NCI-H1436 treated with DMSO at 0.1 percent for 48 hours (cell line): ENCODE measurements around the gene IRF4.

Source experiments
- DNase-seq: peaks from one replicate; lab custom pipeline; 2025; lab: John Stamatoyannopoulos, UW

The IRF4 gene

DNA sequence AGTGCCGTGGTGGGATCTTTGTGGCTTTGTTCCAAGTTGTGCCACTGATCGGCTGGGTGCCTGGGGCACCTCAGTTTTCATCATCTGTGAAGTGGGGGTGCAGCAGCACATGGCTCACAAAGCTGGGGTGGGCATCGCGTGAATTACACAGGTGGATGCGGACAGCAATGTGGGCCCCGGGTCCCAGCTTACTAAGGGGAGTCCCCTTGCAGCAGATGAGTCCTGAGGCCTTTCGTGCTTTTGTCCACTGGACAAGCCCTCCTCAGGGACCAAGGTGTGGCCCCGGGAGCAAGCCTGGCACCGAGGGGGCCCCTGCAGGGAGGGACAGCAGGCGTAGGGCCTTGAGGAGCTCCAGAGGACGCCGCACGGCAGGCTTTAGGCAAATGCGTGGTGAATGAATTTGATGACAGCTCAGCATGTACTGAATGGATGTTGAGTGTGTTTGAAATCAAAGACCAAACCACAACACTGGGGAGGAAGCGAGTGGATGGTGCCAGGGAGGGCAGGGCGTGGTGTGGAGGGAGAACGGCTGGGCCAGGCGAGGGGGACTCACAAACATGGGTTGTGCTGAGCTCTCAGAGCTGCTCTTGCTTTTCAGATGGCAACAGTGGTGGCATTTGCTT is 53.2 kb downstream of the IRF4 start:
- no peak for DNase-seq

DNA sequence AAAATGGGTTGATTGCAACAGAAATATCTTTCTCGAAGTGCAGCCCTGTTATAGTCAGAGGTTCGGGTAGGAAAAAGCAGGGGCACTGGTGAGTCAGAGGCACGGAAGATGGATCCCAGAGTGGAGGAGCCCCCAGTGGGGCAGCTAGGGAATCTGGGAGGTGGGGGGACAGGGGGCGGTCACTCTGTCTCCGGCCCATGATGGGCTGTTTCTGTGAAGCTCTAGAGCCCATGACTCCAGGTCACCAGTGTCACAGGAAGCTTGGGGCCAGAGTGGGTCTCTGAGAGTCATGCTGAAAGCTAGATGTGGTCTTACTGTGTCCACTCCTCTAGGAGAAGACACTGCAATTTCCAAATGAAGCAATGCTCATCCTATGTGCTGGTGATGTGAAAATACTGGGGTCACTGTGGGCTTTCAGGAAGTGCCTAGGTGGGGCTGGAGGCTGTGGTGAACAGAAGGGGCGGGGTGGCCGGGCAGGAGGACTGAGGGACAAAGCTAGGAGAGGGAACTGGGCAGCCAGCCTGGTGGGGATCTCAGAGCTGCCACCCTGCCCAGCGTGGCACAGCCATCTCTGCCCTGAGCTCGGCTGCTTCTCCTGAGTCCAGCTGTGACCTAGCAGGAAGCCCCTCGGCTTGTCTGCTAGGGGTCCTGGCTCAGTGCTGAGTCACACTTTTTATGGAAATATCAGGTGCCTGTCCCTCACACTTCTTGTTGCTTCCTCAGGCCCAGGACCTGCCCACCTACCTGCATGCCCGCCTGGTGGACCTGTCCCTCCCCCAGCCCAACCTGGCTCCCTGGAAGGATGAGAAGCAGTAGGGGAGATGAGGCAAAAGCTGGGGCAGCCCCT is 54.2 kb downstream of the IRF4 start:
- no peak for DNase-seq

DNA sequence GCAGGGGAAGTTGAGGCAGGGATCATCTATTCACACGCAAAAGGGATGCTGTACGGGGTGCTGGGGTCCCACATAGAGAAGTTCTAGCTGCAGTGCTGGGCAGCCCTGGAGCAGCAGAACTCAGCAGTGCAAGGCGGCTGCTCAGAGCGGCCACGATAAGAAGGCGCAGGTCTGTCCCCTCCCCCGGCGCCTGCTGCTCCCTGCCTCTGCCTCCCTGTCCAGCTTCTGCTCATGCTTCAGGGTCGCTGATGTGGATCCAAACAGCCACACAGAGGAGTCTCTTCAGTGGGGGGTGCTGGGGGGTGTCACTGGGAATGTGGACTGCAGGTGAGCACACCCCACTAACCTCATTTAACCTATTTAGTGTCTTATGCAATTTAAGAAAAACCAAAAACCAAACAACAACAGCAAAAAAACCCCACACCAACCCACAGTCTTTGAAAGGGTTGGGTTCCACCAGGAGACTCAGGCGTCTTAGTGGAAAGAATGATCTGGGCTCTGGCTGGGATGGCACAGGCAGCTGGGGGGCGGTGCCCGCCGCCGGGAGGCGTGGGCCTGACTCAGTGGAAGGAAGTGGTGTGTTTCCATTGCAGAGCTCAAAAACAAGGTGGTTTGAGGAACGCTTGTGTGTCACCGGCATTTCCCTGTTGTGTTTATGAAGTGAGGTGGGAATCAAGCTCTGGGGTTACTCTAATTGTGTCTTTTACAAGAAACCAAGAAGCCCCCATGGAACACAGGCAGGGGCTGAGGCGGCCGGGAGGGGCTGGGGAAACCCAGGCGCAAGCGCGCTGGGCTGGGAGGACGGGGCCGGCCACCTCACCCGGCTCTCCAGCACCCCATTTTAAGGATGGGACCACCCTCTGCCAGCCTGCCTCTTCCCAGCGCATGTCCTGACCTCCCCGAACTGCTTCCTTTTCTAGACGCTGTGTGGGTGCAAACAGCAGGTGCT is 55.1 kb downstream of the IRF4 start:
- DNase-seq = no peak

DNA sequence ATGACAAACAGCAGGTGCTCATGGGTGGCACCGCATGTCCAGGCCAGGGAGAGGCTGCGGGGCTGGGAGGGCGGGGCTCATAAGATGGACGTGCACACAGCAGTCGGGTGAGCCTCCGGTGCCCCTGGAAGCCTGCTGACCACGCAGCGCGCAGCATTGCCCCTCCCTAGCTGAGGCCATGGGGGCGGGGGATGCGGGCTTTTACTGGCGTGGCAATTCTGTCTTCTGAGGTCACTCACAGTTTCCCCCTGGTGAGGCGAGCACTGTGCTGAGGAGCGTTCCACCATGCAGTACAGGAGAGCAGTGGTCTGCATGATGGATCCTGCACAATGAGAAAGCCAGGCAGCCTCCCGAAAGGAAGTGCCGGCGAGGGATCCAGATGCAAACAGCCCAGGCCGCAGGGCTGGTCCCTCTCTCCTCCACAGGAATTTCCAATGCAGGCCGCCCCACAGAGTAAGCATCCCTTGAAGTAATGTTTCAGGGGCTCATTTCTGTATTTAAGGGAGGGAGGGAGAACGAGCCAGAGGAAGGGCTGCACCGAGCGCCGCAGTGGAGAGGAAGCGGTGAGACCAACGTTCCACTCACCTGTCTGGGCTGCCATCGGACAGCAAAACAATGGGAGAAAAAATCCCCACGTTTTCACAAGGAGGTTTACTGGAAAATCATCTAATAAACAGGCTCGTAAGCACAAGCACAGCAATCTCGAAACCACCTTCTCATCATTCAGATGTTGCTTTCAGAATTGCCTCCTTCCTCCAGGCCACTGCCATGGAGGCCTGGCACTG is 56.0 kb downstream of the IRF4 start:
- no peak for DNase-seq

DNA sequence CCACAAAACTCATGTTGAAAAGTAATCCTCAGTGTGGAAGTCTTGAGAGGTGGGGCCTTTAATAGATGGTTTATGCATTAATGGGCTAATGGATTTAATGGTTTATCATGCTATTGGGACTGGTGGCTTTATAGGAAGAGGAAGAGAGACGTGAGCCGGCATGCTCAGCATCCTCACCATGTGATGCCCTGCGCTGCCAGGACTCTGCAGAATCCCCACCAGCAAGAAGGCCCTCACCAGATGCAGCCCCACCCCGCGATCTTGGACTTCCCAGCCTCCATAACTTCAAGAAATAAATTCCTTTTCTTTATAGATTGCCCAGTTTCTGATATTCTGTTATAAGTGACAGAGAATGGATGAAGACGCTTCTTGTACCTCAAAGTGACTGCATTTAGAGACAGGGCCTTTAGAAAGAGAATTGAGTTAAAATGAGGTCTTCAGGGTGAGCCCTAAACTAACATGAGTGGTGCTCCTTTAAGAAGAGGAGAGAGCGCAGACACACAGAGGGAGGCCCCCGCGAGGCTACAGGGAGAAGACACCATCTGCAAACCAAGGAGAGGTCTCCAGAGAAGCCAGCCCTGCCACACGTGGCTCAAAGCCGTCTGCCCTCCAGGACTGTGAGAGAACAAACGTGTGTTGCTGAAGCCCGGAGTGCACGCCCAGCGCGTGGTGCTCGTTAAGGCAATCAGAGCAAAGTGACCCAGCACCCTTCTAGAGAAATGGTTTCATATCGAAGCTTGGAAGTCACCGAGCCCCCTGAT is 56.9 kb downstream of the IRF4 start:
- no peak for DNase-seq

DNA sequence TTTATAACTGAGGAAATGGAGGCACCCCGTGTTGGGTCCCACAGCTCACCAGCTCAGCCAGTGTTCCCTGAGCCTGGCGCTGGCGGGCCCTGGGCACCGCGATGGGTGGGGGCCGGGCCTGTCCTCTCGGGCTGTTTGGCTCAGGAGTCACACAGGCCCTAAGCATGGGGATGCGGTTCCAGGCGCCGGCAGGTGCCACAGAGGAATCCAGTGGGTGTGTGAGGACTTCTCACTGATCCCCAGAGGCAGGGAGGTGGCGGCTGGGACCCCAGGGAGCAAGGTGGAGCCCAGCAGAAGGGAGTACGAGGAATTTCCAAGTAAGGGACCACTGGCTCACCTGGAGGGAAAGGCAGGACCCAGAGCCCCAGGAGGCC is 57.5 kb downstream of the IRF4 start:
- no peak for DNase-seq

DNA sequence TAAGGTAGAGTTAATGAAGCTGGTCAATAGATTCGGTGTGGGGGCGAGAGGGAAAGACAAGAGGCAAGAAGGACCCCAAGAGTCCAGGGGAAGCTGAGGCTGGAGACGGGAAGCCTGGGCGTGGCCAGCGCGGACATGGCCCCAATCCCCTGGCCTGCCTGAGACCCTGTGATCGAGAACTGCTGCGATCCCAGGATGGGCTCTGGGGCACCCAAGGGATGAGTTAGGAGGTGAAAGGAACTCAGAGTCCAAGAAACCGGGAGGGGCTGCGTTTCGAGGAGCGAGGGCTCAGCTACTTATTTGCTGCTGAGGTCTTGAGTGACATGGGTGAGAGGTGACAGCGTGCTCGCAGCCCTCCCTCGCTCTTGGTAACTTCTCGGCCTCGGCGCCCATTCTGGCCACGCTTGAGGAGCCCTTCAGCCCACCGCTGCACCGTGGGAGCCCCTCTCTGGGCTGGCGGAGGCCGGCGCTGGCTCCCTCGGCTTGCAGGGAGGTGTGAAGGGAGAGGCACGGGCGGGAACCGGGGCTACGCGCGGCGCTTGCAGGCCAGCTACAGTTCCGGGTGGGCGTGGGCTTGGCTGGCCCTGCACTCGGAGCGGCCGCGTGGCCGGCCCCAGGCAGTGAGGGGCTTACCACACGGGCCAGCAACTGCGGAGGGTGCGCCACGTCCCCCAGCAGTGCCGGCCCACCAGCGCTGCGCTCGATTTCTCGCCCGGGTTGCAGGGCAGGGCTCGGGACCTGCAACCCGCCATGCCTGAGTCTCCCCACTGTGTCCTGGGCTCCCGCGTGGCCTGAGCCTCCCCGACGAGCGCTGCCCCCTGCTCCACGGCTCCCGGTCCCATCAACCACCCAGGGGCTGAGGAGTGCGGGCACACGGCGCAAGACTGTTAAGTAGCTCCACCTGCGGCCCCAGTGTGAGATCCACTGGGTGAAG is 58.2 kb downstream of the IRF4 start:
- DNase-seq = no peak

DNA sequence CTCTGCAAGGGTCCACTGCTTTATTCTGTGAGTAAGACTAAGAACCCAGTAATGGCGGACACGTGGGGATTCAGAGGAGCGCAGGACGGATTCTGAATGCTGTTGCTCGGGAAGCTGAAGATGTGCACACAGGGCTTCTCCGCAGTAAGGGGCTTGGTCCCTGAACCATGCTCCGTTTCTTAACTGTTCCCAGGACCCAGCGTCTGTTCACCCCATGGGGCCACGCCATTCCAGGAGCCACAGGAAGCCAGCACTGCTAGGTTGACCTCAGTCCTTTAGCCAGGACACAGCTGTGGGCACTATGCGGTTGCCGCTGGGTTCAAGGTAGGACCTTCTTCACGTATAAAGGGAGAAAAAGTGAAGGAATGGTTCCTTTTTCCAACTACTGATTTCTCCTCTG is 59.8 kb downstream of the IRF4 start:
- DNase-seq = no peak

DNA sequence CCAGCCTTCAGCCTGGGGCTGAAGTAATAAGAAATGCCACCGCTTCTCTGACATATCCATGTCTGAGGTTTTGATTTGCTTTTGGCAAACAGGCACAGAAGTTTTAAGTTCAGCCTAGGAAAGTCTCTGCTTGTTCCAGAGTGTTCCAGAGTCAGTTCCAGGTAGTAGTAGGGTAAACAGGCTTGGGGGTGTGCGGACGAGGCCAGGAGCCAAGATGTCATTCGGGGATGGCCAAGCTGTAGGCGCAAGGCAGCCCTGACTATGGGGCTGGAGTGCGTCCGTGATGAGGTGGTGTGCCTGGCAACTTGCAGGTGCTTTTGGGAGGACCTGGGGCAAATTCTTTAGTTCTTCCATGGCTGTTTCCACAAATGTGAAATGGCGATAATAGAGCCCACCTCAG is 60.3 kb downstream of the IRF4 start:
- DNase-seq = no peak

DNA sequence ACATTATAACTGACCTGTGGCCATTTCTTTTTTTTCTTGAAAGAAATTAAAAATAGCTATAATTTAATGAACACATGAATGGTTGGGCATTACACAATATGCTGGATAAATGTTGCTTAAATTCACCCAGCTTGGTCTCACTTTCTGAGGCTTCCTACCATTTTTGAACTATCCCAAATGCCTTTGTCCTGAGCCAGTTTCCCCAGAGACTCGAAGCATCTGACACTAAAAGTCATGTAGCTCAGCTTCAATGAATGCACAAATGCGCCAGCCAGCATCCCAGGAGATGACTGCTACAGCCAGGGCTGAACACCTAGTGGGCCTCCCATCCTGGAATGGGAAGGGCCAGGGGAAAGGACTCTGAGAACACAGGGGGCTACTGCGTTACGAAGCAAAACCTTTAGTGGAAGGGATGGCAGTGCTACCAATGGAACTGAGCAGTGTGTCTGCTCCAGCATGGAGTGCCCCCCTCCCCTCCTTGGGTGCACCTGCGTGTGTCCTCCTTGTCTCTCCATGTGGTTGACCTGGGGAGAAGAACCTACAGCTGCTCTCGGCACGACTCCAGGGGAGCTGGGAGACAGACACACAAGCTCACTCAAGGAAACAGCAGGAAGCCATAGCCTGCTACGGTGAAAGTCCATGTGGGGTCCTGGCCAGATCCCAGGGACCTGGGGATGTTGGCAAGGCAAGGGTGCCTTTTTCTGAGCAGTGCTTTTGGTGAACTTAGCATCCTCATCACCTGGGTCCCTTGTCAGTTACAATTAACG is 60.9 kb downstream of the IRF4 start:
- no peak for DNase-seq

DNA sequence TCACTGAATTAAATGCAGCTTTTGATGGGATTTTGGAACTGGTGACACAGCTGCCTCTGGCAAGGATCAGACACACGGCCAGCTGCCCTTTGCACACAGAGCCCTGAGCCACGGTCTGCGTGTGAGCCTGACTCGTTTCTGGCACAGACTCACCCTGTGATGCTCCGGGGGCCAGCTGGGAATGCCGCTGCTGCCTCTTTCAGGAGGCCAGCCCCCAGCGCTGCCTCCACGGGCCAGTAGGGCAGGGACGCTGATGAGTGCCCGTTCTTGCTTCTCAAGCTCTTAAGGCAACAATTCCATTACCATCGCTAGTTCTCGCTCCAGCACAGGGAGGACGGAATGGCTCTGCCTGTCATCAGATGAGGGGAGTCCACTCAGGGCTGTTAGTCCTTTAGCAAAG is 61.6 kb downstream of the IRF4 start:
- DNase-seq = no peak

DNA sequence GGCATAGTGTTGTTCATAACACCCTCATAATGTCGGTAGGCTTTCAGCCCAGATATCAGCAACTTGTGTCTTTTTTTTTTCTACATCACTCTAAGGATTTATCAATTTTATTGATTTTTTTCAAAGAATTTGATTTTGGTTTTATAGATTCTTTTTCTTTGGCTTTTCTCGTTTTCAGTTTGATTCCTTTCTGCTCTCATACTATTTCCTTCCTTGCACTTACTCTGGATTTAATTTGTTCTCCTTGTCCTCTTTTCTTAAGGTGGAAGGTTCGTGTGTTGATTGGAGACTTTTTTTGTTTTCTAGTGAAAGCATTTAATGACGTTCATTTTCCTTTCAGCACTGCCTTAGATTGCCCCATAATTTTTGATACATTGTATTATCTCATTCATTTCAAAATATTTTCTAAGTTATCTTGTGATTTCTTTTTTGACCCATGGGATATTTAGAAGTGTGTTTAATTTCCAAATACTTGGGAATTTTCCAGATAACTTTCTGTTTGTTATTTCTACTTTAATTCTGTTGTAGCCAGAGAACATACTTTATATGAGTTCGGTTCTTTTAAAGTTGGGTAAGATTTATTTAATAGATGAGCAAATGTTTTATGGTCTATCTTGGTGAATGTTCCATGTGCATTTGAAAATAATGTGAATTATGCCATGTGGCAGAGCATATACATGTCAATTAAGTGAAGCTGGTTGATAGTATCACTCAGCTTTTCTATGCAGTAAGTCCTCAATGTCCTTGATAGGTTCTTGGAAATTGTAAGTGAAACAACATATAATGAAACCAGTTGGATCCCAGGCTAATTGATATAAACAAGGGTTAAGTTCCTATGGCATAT is 62.8 kb downstream of the IRF4 start:
- DNase-seq = no peak

DNA sequence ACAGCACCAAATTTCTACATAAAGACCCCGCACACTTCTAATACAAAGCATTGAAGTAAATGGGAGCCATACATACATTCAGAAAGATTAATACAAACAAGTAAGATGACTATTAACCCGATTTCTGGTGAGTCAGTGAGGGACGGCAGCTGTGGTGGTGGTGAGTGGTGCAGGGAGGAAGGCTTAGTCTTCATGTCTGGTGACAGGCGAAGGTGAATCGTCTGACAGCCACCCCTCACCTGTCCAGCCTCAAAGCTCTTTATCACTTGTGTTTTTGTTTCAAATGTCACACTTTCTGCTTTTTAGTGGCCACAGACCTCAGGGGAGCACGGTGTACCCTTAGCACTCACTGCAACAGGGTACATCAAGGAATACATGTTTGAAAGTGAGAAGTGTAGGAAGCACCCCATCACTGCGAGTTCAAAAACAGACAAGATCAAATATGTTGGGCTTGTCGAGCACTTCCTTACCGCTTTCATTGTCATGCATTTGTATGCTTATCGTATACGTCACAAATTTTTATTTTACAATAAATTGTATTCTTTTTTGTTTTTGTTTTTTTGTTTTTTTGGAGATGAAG is 63.5 kb downstream of the IRF4 start:
- no peak for DNase-seq

DNA sequence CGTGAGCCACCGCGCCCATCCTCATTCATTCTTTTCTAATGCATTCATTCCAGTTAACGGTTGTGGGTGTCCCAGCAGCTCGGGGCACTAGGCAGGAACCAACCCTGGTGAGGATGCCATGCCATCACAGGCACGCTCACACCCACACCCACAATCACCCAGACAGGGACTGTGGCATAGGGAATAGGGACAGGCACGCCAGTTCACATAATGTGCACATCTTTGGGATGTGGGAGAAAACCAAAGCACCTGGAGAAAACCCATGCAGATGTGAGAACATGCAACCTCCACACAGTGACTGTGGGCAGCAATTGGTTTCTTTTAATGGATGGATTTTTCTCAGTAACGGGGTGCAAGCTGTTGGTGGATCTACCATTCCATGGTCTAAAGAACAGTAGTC is 64.3 kb downstream of the IRF4 start:
- DNase-seq = no peak

DNA sequence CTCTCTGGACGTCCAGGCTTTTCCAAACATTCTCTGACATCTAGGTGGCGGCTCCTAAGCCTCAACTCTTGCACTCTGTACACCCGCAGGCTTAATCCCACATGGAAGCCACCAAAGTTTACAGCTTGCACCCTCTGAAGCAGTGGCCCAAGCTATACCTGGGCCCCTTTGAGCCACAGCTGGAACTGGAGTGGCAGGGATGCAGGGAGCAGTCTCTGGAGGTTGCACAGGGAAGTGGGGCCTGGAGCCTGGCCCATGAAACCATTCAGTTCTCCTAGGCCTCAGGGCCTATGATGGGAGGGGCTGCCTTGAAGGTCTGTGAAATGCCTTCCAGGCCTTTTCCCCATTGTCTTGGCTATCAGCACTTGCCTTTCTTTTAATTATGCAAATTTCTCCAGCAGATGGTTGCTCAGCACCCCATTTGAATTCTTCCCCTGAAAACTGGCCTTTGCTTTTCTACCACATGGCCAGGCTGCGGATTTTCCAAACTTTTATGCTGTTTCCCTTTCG is 64.9 kb downstream of the IRF4 start:
- no peak for DNase-seq

DNA sequence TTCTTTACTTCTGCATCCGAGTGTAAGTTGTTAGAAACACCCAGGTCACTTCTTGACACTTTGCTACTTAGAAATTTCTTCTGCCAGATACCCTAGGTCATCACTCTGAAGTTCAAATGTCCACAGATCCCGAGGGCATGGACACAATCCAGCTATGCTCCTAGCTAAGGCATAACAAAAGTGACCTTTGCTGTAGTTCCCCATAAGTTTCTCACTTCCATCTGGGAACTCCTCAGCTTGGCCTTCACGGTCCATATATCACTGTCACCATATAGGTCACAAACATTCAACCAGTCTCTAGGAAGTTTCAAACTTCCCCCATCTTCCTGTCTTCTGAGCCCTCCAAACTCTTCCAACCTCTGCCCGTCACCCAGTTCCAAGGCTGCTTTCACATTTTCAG is 65.3 kb downstream of the IRF4 start:
- DNase-seq = no peak
